OCI-LY1 (cell line): ENCODE results near the gene BBC3.

Experiments
- EZH2 ChIP-seq: fragments of 200-600 bp; sonication (generic), shearing (Covaris generic); IDR thresholded peaks from 2 replicates; pipeline ENCODE4 v1.8.0; 2017; ENCODE audit warnings: borderline replicate concordance, mixed run types, mild to moderate bottlenecking, antibody characterized with exemption, low read length, moderate library complexity, mixed read lengths
- TF ChIP-seq, protein P1 (sequence below): fragments of 200-600 bp; sonication (generic), shearing (Covaris generic); IDR thresholded peaks from 2 replicates; pipeline ENCODE4 v1.5.1; 2017; ENCODE audit warnings: mild to moderate bottlenecking, antibody characterized with exemption, low read length, moderate library complexity, mixed read lengths

DNA sequence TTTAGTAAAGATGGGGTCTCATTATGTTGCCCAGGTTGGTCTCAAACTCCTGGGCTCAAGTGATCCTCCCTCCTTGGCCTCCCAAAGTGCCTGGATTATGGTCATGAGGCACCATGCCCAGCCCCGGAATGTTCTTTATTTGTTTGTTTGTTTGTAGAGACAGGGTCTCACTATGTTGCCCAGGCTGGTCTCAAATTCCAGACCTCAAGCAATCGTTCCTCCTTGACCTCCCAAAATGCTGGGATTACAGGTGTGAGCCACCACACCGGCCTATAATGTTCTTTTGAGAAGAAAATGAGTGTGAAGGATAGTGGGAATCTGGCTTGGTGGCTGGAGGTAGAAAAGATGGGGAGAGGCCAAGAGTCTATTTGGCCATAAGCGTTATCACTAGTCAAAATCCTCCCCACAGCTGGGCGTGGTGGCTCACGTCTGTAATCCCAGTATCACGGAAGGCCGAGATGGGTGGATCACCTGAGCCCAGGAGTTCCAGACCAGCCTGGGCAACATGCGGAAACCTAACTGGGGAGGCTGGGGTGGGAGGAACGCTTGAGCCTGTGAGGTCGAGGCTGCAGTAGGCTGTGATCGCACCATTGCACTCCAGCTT, 5.2 kb upstream of the BBC3 start:
- TF ChIP-seq, protein P1, sequence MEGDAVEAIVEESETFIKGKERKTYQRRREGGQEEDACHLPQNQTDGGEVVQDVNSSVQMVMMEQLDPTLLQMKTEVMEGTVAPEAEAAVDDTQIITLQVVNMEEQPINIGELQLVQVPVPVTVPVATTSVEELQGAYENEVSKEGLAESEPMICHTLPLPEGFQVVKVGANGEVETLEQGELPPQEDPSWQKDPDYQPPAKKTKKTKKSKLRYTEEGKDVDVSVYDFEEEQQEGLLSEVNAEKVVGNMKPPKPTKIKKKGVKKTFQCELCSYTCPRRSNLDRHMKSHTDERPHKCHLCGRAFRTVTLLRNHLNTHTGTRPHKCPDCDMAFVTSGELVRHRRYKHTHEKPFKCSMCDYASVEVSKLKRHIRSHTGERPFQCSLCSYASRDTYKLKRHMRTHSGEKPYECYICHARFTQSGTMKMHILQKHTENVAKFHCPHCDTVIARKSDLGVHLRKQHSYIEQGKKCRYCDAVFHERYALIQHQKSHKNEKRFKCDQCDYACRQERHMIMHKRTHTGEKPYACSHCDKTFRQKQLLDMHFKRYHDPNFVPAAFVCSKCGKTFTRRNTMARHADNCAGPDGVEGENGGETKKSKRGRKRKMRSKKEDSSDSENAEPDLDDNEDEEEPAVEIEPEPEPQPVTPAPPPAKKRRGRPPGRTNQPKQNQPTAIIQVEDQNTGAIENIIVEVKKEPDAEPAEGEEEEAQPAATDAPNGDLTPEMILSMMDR, result no peak
- no peak for TF ChIP-seq EZH2
